ENCODE measurements around the gene PRODH.

DNA sequence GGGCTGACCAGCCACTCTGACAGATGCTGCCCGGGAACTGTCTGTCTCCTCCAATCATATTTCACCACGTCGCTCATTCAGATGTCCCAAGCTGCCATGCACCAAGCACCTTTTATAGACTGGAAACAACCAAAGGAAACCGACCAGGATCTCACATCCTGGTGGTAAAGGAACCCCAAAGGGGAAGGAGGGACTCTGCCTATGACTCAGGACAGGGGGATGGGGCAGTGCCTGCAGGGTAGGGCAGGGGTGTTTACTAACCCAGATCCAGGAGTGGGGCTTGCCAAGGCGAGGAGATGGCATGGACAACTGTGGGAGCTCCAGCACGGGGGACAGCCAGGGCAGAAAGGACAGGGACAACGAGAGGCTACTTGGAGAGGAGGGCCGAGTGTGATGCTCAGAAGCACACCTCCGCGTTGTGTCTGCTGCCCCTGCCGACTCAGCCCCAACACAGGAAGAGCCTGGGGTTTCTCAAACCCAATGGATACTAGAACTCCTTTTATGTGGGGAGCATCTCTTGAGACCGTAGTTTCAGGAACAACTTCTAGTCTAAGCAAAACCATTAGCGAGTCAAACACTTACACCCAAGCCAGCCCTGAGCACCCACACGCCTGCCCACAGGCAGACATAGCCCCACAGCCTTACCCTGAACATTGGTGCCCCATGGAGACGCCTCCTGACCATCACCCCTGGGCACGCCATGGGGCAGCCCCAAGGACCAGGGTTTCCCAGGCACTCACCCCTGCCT lies 4.0 kb downstream of the PRODH start:
- TF ChIP-seq, protein P1, sequence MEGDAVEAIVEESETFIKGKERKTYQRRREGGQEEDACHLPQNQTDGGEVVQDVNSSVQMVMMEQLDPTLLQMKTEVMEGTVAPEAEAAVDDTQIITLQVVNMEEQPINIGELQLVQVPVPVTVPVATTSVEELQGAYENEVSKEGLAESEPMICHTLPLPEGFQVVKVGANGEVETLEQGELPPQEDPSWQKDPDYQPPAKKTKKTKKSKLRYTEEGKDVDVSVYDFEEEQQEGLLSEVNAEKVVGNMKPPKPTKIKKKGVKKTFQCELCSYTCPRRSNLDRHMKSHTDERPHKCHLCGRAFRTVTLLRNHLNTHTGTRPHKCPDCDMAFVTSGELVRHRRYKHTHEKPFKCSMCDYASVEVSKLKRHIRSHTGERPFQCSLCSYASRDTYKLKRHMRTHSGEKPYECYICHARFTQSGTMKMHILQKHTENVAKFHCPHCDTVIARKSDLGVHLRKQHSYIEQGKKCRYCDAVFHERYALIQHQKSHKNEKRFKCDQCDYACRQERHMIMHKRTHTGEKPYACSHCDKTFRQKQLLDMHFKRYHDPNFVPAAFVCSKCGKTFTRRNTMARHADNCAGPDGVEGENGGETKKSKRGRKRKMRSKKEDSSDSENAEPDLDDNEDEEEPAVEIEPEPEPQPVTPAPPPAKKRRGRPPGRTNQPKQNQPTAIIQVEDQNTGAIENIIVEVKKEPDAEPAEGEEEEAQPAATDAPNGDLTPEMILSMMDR (tag by site-specific recombination; IDR thresholded peaks at IDR 0.05) = no peak
- TF ChIP-seq KLF16 (tag by site-specific recombination; IDR thresholded peaks at IDR 0.05) (no peak), ZSCAN16 (tag by site-specific recombination; IDR thresholded peaks at IDR 0.05) (no peak), KLF10 (tag by site-specific recombination; IDR thresholded peaks at IDR 0.05) (no peak)
- TF ChIP-seq, protein P2, sequence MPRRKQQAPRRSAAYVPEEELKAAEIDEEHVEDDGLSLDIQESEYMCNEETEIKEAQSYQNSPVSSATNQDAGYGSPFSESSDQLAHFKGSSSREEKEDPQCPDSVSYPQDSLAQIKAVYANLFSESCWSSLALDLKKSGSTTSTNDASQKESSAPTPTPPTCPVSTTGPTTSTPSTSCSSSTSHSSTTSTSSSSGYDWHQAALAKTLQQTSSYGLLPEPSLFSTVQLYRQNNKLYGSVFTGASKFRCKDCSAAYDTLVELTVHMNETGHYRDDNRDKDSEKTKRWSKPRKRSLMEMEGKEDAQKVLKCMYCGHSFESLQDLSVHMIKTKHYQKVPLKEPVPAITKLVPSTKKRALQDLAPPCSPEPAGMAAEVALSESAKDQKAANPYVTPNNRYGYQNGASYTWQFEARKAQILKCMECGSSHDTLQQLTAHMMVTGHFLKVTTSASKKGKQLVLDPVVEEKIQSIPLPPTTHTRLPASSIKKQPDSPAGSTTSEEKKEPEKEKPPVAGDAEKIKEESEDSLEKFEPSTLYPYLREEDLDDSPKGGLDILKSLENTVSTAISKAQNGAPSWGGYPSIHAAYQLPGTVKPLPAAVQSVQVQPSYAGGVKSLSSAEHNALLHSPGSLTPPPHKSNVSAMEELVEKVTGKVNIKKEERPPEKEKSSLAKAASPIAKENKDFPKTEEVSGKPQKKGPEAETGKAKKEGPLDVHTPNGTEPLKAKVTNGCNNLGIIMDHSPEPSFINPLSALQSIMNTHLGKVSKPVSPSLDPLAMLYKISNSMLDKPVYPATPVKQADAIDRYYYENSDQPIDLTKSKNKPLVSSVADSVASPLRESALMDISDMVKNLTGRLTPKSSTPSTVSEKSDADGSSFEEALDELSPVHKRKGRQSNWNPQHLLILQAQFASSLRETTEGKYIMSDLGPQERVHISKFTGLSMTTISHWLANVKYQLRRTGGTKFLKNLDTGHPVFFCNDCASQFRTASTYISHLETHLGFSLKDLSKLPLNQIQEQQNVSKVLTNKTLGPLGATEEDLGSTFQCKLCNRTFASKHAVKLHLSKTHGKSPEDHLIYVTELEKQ (tag by site-specific recombination; IDR thresholded peaks at IDR 0.05; ENCODE audit: borderline replicate concordance) = no peak

Measured in HEK293 (cell line).